Natural killer cell (primary cell): ENCODE results near the gene PDE10A. TPM values are rescaled to one million over a fixed set of nuclear protein-coding genes. Genes with fewer than 3 reads are reported as not detected.
"Not testable (repeated sequence)": the region's sequence is repeated elsewhere in the genome, so short reads cannot be mapped to it uniquely, and the experiment has no call there.

Source experiments
- ATAC-seq, 3 donors: fragments of 150-1000 bp in 2 of 3; fragments of 200-7000 bp in 1 of 3; cut with Tn5 transposase; 1 replicate in 1 of 3; 2 replicates in 2 of 3; pipeline ENCODE4 v1.10.0; 2021; ENCODE audit warnings: mild to moderate bottlenecking in 2 of 3, moderate library complexity in 2 of 3
- DNase-seq, 2 donors: peaks; one replicate each; pipeline versions ENCODE4 v3.0.0 to v3.0.0-alpha.2; 2013 to 2021; ENCODE audit warnings: mixed read lengths in 1 of 2
- H3K27ac ChIP-seq: one replicate; pipeline ENCODE4 v1.5.1; 2013; ENCODE audit warnings: mild to moderate bottlenecking, low read length
- H3K27me3 ChIP-seq: one replicate; pipeline ENCODE4 v1.6.1; 2013; ENCODE audit warnings: low read length; ENCODE audit not compliant: control insufficient read depth, insufficient read depth
- H3K36me3 ChIP-seq: one replicate; pipeline ENCODE4 v1.6.1; 2013; ENCODE audit warnings: low read length; ENCODE audit not compliant: control insufficient read depth, insufficient read depth
- H3K4me1 ChIP-seq: one replicate; pipeline ENCODE4 v1.6.1; 2013; ENCODE audit warnings: low read length; ENCODE audit not compliant: control insufficient read depth, insufficient read depth
- H3K4me3 ChIP-seq: one replicate; pipeline ENCODE4 v1.5.1; 2013; ENCODE audit warnings: low read length
- H3K9me3 ChIP-seq: one replicate; pipeline ENCODE4 v1.6.1; 2013; ENCODE audit warnings: low read length; ENCODE audit not compliant: control insufficient read depth, insufficient read depth
- H3K27ac Mint-ChIP-seq, 2 donors: one replicate each; pipeline ENCODE4 v1.8.0; 2022; ENCODE audit warnings: mild to moderate bottlenecking in 2 of 2, mixed read lengths in 2 of 2, moderate library complexity in 1 of 2
- H3K27me3 Mint-ChIP-seq, 2 donors: one replicate each; pipeline ENCODE4 v1.8.0; 2022; ENCODE audit warnings: low read depth in 2 of 2, mixed read lengths in 2 of 2
- H3K36me3 Mint-ChIP-seq: one replicate; pipeline ENCODE4 v1.8.0; 2022; ENCODE audit warnings: mixed read lengths
- H3K4me1 Mint-ChIP-seq, 2 donors: one replicate each; pipeline ENCODE4 v1.8.0; 2022; ENCODE audit warnings: mixed read lengths in 2 of 2
- H3K4me3 Mint-ChIP-seq: one replicate; pipeline ENCODE4 v1.8.0; 2022; ENCODE audit warnings: mild to moderate bottlenecking, moderate library complexity, mixed read lengths
- H3K9me3 Mint-ChIP-seq, 2 donors: one replicate each; pipeline ENCODE4 v1.8.0; 2022; ENCODE audit warnings: mixed read lengths in 2 of 2
- CTCF ChIP-seq: fragments of 200-600 bp; IDR thresholded peaks from one replicate; pipeline ENCODE4 v1.8.0; 2022; ENCODE audit warnings: antibody characterized with exemption
- WGBS: methylation state at CpG from one replicate; pipeline ENCODE4 v1.1.7; 2013; ENCODE audit warnings: missing lambda C conversion rate; ENCODE audit not compliant: insufficient coverage; 5-methylcytosine and 5-hydroxymethylcytosine counted together
- intact Hi-C: fragments of 100-400 bp; cut with micrococcal nuclease; formaldehyde crosslinking; loops from one replicate; pipeline ENCODE4 v1.14.2; 2022
- total RNA-seq, 4 donors: library from RNA; stranded (reverse); fragments of 120-200 nt in 1 of 4; gene quantifications; one replicate each; pipeline versions ENCODE4 v1.2.3 to v1.2.4, GENCODE V29; 2013 to 2022

Gene PDE10A
- total RNA-seq, 3 donors from 2014 or later (not counting 1 experiment from before 2014, with no cell fraction given) = not detected

GRCh38 chr6:165621940-165622339 lies 41.1 kb downstream of the PDE10A start:
- H3K36me3 ChIP-seq = no peaks in the 10 kb centered on the region
- DNase-seq (no peak), ATAC-seq (no peak)
- intact Hi-C loops = no loop called here
- Mint-ChIP-seq H3K4me1 (no peaks in the 10 kb centered on the region), H3K9me3 (peaks cover 5 to 9% of the 10 kb centered on the region in 2 donors), H3K36me3 (no peaks in the 10 kb centered on the region), H3K4me3 (no peak overlapping the region), H3K27me3 (peaks cover 0 to 2% of the 10 kb centered on the region in 2 donors), H3K27ac (no peak overlapping the region)
- no peak for TF ChIP-seq CTCF
- no peaks in the 10 kb centered on the region for H3K9me3 ChIP-seq
- WGBS = 81% methylated on average over 7 of the region's 7 CpGs
- H3K27me3 ChIP-seq = no peaks in the 10 kb centered on the region
- H3K4me3 ChIP-seq = no peak overlapping the region
- H3K27ac ChIP-seq = no peak overlapping the region
- H3K4me1 ChIP-seq = no peaks in the 10 kb centered on the region

GRCh38 chr6:165618891-165619290 lies 44.1 kb downstream of the PDE10A start:
- H3K27ac Mint-ChIP-seq, H3K4me1 Mint-ChIP-seq, H3K9me3 Mint-ChIP-seq, ATAC-seq, intact Hi-C loops, H3K36me3 ChIP-seq, H3K4me3 ChIP-seq, H3K9me3 ChIP-seq, H3K4me1 ChIP-seq, H3K4me3 Mint-ChIP-seq, H3K27me3 Mint-ChIP-seq, H3K27ac ChIP-seq, H3K36me3 Mint-ChIP-seq, DNase-seq, H3K27me3 ChIP-seq: not testable (repeated sequence)
- 99% methylated on average over 4 of the region's 4 CpGs for WGBS

GRCh38 chr6:165618241-165618640 lies 44.8 kb downstream of the PDE10A start:
- Mint-ChIP-seq H3K36me3 (no peaks in the 10 kb centered on the region), H3K9me3 (peaks cover 2 to 3% of the 10 kb centered on the region in 2 donors), H3K27ac (no peak overlapping the region), H3K4me3 (no peak overlapping the region), H3K4me1 (no peaks in the 10 kb centered on the region), H3K27me3 (no peaks in the 10 kb centered on the region)
- WGBS = 85% methylated on average over 4 of the region's 4 CpGs
- Histone ChIP-seq H3K27me3 (no peaks in the 10 kb centered on the region), H3K27ac (no peak overlapping the region), H3K4me1 (no peaks in the 10 kb centered on the region), H3K4me3 (no peak overlapping the region), H3K36me3 (no peaks in the 10 kb centered on the region), H3K9me3 (no peaks in the 10 kb centered on the region)
- intact Hi-C loops = no loop called here
- DNase-seq = no peak
- no peak for TF ChIP-seq CTCF
- ATAC-seq = no peak

GRCh38 chr6:165617528-165617927 lies 45.5 kb downstream of the PDE10A start:
- Histone ChIP-seq H3K4me3 (no peak overlapping the region), H3K4me1 (no peaks in the 10 kb centered on the region), H3K36me3 (no peaks in the 10 kb centered on the region), H3K27ac (no peak overlapping the region), H3K27me3 (no peaks in the 10 kb centered on the region), H3K9me3 (no peaks in the 10 kb centered on the region)
- no peak for DNase-seq
- Mint-ChIP-seq H3K4me3 (no peak overlapping the region), H3K9me3 (peaks cover 2 to 3% of the 10 kb centered on the region in 2 donors), H3K27me3 (no peaks in the 10 kb centered on the region), H3K4me1 (no peaks in the 10 kb centered on the region), H3K36me3 (no peaks in the 10 kb centered on the region), H3K27ac (no peak overlapping the region)
- no peak for TF ChIP-seq CTCF
- intact Hi-C loops = no loop called here
- peak in 1 of 3 donors; percentile 24 for ATAC-seq
- WGBS = 67% methylated on average over 6 of the region's 7 CpGs
